Endothelial cell (in vitro differentiated cells): ENCODE measurements around the gene C14orf119. TPM values are rescaled to one million over a fixed set of nuclear protein-coding genes. Genes with fewer than 3 reads are reported as not detected.

Source experiments
- DNase-seq: peaks from one replicate; pipeline ENCODE4 v3.0.0; 2021; ENCODE audit warnings: low spot score
- H3K27ac Mint-ChIP-seq: one replicate; pipeline ENCODE4 v1.8.0; 2021; ENCODE audit warnings: mixed read lengths, inconsistent platforms; ENCODE audit not compliant: unreplicated experiment
- H3K27me3 Mint-ChIP-seq: one replicate; pipeline ENCODE4 v1.8.0; 2021; ENCODE audit warnings: mild to moderate bottlenecking, moderate library complexity, mixed read lengths, inconsistent platforms; ENCODE audit not compliant: unreplicated experiment
- H3K36me3 Mint-ChIP-seq: one replicate; pipeline ENCODE4 v1.8.0; 2021; ENCODE audit warnings: mild to moderate bottlenecking, low read depth, mixed read lengths, inconsistent platforms; ENCODE audit not compliant: unreplicated experiment
- H3K4me1 Mint-ChIP-seq: one replicate; pipeline ENCODE4 v1.8.0; 2021; ENCODE audit warnings: mild to moderate bottlenecking, mixed read lengths, inconsistent platforms; ENCODE audit not compliant: unreplicated experiment
- H3K4me3 Mint-ChIP-seq: one replicate; pipeline ENCODE4 v1.8.0; 2021; ENCODE audit warnings: mild to moderate bottlenecking, mixed read lengths, inconsistent platforms; ENCODE audit not compliant: unreplicated experiment
- H3K9me3 Mint-ChIP-seq: one replicate; pipeline ENCODE4 v1.8.0; 2021; ENCODE audit warnings: mixed read lengths, inconsistent platforms; ENCODE audit not compliant: unreplicated experiment
- CTCF ChIP-seq: fragments of 200-600 bp; sonication (generic); IDR thresholded peaks from one replicate; pipeline ENCODE4 v1.5.0; 2021; ENCODE audit warnings: antibody characterized with exemption; ENCODE audit not compliant: unreplicated experiment
- total RNA-seq: library from RNA; stranded (reverse); fragmentation: NEBNext Ultra II Directional; extraction: Animal tissue kit (Norgen Biotek cat#: 25700); gene quantifications from one replicate; pipeline ENCODE4 v1.2.1, GENCODE V29; 2021; ENCODE audit not compliant: unreplicated experiment

C14orf119 gene
- total RNA-seq, 1 donor from 2014 or later = 55.2 TPM

GRCh38 chr14:23071244-23071920 is 23.9 kb upstream of the C14orf119 start:
- Mint-ChIP-seq H3K36me3 (peaks cover 39% of the 10 kb centered on the region), H3K27me3 (peaks cover 8% of the 10 kb centered on the region)

GRCh38 chr14:23071921-23072539 is 23.3 kb upstream of the C14orf119 start:
- Mint-ChIP-seq H3K27ac (peak overlapping the region; percentile 95), H3K4me3 (peak overlapping the region; percentile 98), H3K36me3 (peaks cover 38% of the 10 kb centered on the region), H3K9me3 (no peaks in the 10 kb centered on the region), H3K4me1 (peaks cover 27% of the 10 kb centered on the region), H3K27me3 (peaks cover 8% of the 10 kb centered on the region)
- no peak for TF ChIP-seq CTCF
- no peak for DNase-seq

More at GRCh38 chr14:23071244-23071920, 23.9 kb upstream of the C14orf119 start:
- DNase-seq = peak; percentile 81
- Mint-ChIP-seq H3K4me3 (peak overlapping the region; percentile 98), H3K27ac (peak overlapping the region; percentile 95), H3K9me3 (no peaks in the 10 kb centered on the region), H3K4me1 (peaks cover 27% of the 10 kb centered on the region)
- no peak for TF ChIP-seq CTCF

GRCh38 chr14:23074906-23075305 is 20.4 kb upstream of the C14orf119 start:
- no peak overlapping the region for H3K4me3 Mint-ChIP-seq
- peaks cover 32% of the 10 kb centered on the region for H3K36me3 Mint-ChIP-seq
- no peak overlapping the region for H3K27ac Mint-ChIP-seq
- H3K4me1 Mint-ChIP-seq = peaks cover 23% of the 10 kb centered on the region
- no peaks in the 10 kb centered on the region for H3K9me3 Mint-ChIP-seq
- H3K27me3 Mint-ChIP-seq = peaks cover 8% of the 10 kb centered on the region
- no peak for TF ChIP-seq CTCF
- no peak for DNase-seq

- Mint-ChIP-seq H3K9me3 (no peaks in the 10 kb centered on the region), H3K27ac (no peak overlapping the region), H3K4me1 (peaks cover 5% of the 10 kb centered on the region), H3K4me3 (no peak overlapping the region), H3K27me3 (peaks cover 2% of the 10 kb centered on the region), H3K36me3 (peaks cover 33% of the 10 kb centered on the region)
- DNase-seq = peak; percentile 43
- peak; percentile 68 for TF ChIP-seq CTCF
Measured at GRCh38 chr14:23076785-23077408, 18.4 kb upstream of the C14orf119 start.

- DNase-seq = no peak
- Mint-ChIP-seq H3K27ac (no peak overlapping the region), H3K4me1 (no peaks in the 10 kb centered on the region), H3K9me3 (no peaks in the 10 kb centered on the region), H3K4me3 (no peak overlapping the region), H3K27me3 (peaks cover 2% of the 10 kb centered on the region), H3K36me3 (peaks cover 29% of the 10 kb centered on the region)
- no peak for TF ChIP-seq CTCF
Measured at GRCh38 chr14:23077962-23078361, 17.3 kb upstream of the C14orf119 start.
